Trophoblast cell (in vitro differentiated cells and primary cell): ENCODE data around the gene DNAJA2.

ENCODE experiments used
- DNase-seq, 2 donors: peaks; one replicate each; pipeline ENCODE4 v3.0.0-alpha.2; 2016
- H2AFZ ChIP-seq: 2 replicates; pipeline ENCODE4 v1.6.1; 2013; ENCODE audit warnings: low read length, moderate library complexity, mild to moderate bottlenecking; ENCODE audit not compliant: insufficient read depth, poor library complexity
- H2AK5ac ChIP-seq: 2 replicates; pipeline ENCODE4 v1.6.1; 2013; ENCODE audit warnings: mild to moderate bottlenecking, low read length
- H2BK120ac ChIP-seq: 2 replicates; pipeline ENCODE4 v1.6.1; 2013; ENCODE audit warnings: low read length, mild to moderate bottlenecking, moderate library complexity; ENCODE audit not compliant: insufficient read depth, poor library complexity
- H2BK12ac ChIP-seq: 2 replicates; pipeline ENCODE4 v1.6.1; 2013; ENCODE audit warnings: mild to moderate bottlenecking, low read length, moderate library complexity
- H2BK5ac ChIP-seq: 2 replicates; pipeline ENCODE4 v1.6.1; 2013; ENCODE audit warnings: low read length, low read depth, moderate library complexity, mild to moderate bottlenecking; ENCODE audit not compliant: poor library complexity
- H3K14ac ChIP-seq: 2 replicates; pipeline ENCODE4 v1.6.1; 2013; ENCODE audit warnings: mild to moderate bottlenecking, low read length
- H3K18ac ChIP-seq: 2 replicates; pipeline ENCODE4 v1.6.1; 2013; ENCODE audit warnings: mild to moderate bottlenecking, low read length
- H3K23ac ChIP-seq: 2 replicates; pipeline ENCODE4 v1.6.1; 2013; ENCODE audit warnings: low read length
- H3K27ac ChIP-seq: 2 replicates; pipeline ENCODE4 v1.5.1; 2013; ENCODE audit warnings: low read depth, mild to moderate bottlenecking, inconsistent platforms, low read length, moderate library complexity
- H3K27me3 ChIP-seq: 2 replicates; pipeline ENCODE4 v1.6.1; 2013; ENCODE audit warnings: inconsistent platforms, mild to moderate bottlenecking, low read length, moderate library complexity; ENCODE audit not compliant: insufficient read depth
- H3K36me3 ChIP-seq, 2 experiments: 1 replicate in 1 of 2; 2 replicates in 1 of 2; pipeline ENCODE4 v1.6.1; 2013; ENCODE audit warnings: low read length in 2 of 2, mild to moderate bottlenecking in 2 of 2, moderate library complexity in 1 of 2; ENCODE audit not compliant: insufficient read depth in 2 of 2, control insufficient read depth in 1 of 2
- H3K4ac ChIP-seq: 2 replicates; pipeline ENCODE4 v1.6.1; 2013; ENCODE audit warnings: low read depth, mild to moderate bottlenecking, low read length, moderate library complexity
- H3K4me1 ChIP-seq, 2 experiments: 1 replicate in 1 of 2; 2 replicates in 1 of 2; pipeline ENCODE4 v1.6.1; 2013; ENCODE audit warnings: low read length in 2 of 2, mild to moderate bottlenecking in 2 of 2, moderate library complexity in 1 of 2; ENCODE audit not compliant: insufficient read depth in 2 of 2, control insufficient read depth in 1 of 2
- H3K4me2 ChIP-seq: 2 replicates; pipeline ENCODE4 v1.6.1; 2013; ENCODE audit warnings: inconsistent platforms, mild to moderate bottlenecking, low read length, moderate library complexity
- H3K4me3 ChIP-seq: 2 replicates; pipeline ENCODE4 v1.5.1; 2013; ENCODE audit warnings: mild to moderate bottlenecking, low read depth, low read length, inconsistent platforms
- H3K79me1 ChIP-seq: one replicate; pipeline ENCODE4 v1.6.1; 2013; ENCODE audit warnings: low read length
- H3K79me2 ChIP-seq: 2 replicates; pipeline ENCODE4 v1.6.1; 2013; ENCODE audit warnings: low read length, mild to moderate bottlenecking; ENCODE audit not compliant: control insufficient read depth, insufficient read depth, poor library complexity
- H3K9ac ChIP-seq: 2 replicates; pipeline ENCODE4 v1.6.1; 2013; ENCODE audit warnings: mild to moderate bottlenecking, low read length
- H3K9me3 ChIP-seq: 2 replicates; pipeline ENCODE4 v1.6.1; 2013; ENCODE audit warnings: low read depth, mild to moderate bottlenecking, control low read depth, inconsistent platforms, low read length; ENCODE audit not compliant: insufficient read depth
- H4K12ac ChIP-seq: 2 replicates; pipeline ENCODE4 v1.6.1; 2013; ENCODE audit warnings: low read depth, mild to moderate bottlenecking, low read length, moderate library complexity
- H4K8ac ChIP-seq: 2 replicates; pipeline ENCODE4 v1.6.1; 2013; ENCODE audit warnings: low read depth, mild to moderate bottlenecking, low read length, moderate library complexity
- H4K91ac ChIP-seq: one replicate; pipeline ENCODE4 v1.6.1; 2013; ENCODE audit warnings: low read depth, mild to moderate bottlenecking, low read length, moderate library complexity
- WGBS: extraction: QIAGEN DNeasy Blood & Tissue Kit; methylation state at CpG from one replicate; pipeline ENCODE4 v1.1.7; 2013; ENCODE audit warnings: missing lambda C conversion rate; ENCODE audit not compliant: insufficient read length, insufficient coverage; ENCODE audit errors: extremely low coverage; 5-methylcytosine and 5-hydroxymethylcytosine counted together

The DNAJA2 gene

DNA sequence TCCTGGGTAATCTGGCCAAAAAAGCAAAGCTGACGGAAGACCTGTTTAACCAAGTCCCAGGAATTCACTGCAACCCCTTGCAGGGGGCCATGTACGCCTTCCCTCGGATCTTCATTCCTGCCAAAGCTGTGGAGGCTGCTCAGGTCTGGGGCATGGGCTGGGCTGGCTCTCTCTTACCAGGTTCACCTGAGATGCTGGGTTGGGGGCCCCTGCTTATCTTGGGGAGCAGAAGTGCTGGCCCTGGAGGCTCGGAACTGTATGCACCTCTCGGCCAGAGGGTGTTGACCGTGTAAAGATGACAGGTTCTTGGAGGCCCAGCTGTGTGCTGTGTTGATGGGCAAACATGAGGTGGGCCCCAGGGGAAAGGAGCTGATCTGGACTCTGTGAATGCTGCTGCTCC, 49.1 kb downstream of the DNAJA2 start:
- no peaks in the 10 kb centered on the region for H3K27me3 ChIP-seq
- H2BK120ac ChIP-seq = peak overlapping the region; percentile 13
- H3K4ac ChIP-seq = no peak overlapping the region
- H3K79me1 ChIP-seq = peaks cover 32% of the 10 kb centered on the region
- DNase-seq = no peak
- no peak overlapping the region for H3K27ac ChIP-seq
- peaks cover 49 to 51% of the 10 kb centered on the region in 2 experiments for H3K36me3 ChIP-seq
- H3K14ac ChIP-seq = no peak overlapping the region
- no peak overlapping the region for H3K9ac ChIP-seq
- H3K23ac ChIP-seq = no peak overlapping the region
- no CpG with 5 or more reads among the region's 6 CpGs for WGBS
- H2AFZ ChIP-seq = no peak overlapping the region
- H2BK12ac ChIP-seq = no peak overlapping the region
- H4K12ac ChIP-seq = no peak overlapping the region
- no peaks in the 10 kb centered on the region for H3K9me3 ChIP-seq
- no peak overlapping the region for H2AK5ac ChIP-seq
- H3K18ac ChIP-seq = peak overlapping the region; percentile 34
- no peak overlapping the region for H4K8ac ChIP-seq
- H3K4me2 ChIP-seq = no peak overlapping the region
- no peak overlapping the region for H2BK5ac ChIP-seq
- H3K4me1 ChIP-seq = peaks cover 47 to 67% of the 10 kb centered on the region in 2 experiments
- H3K79me2 ChIP-seq = peaks cover 5% of the 10 kb centered on the region
- peak overlapping the region; percentile 58 for H4K91ac ChIP-seq
- H3K4me3 ChIP-seq = no peak overlapping the region

- Histone ChIP-seq H3K79me2 (peaks cover 5% of the 10 kb centered on the region), H3K4ac (no peak overlapping the region), H3K4me1 (peaks cover 50 to 67% of the 10 kb centered on the region in 2 experiments), H3K36me3 (peaks cover 44 to 45% of the 10 kb centered on the region in 2 experiments), H2BK120ac (no peak overlapping the region), H4K8ac (peak overlapping the region; percentile 41), H3K4me2 (no peak overlapping the region), H3K27me3 (no peaks in the 10 kb centered on the region), H3K79me1 (peaks cover 32% of the 10 kb centered on the region), H3K27ac (peak overlapping the region; percentile 38), H2BK5ac (peak overlapping the region; percentile 15), H3K9ac (no peak overlapping the region), H2BK12ac (peak overlapping the region; percentile 55), H3K14ac (peak overlapping the region; percentile 36), H4K12ac (no peak overlapping the region), H2AK5ac (peak overlapping the region; percentile 73), H3K9me3 (no peaks in the 10 kb centered on the region), H2AFZ (no peak overlapping the region), H3K23ac (no peak overlapping the region), H3K4me3 (peak overlapping the region; percentile 54), H4K91ac (peak overlapping the region; percentile 46), H3K18ac (peak overlapping the region; percentile 67)
- DNase-seq = no peak
- no CpG with 5 or more reads among the region's 19 CpGs for WGBS
Measured at GRCh38 chr16:46923513-46924295, 49.8 kb downstream of the DNAJA2 start.

GRCh38 chr16:46922239-46922638, 51.2 kb downstream of the DNAJA2 start:
- Histone ChIP-seq H3K27ac (no peak overlapping the region), H4K12ac (no peak overlapping the region), H3K9me3 (no peaks in the 10 kb centered on the region), H2AK5ac (peak overlapping the region; percentile 16), H3K79me1 (peaks cover 34% of the 10 kb centered on the region), H3K9ac (no peak overlapping the region), H3K4me1 (peaks cover 56 to 66% of the 10 kb centered on the region in 2 experiments), H2BK12ac (peak overlapping the region; percentile 46), H3K4ac (peak overlapping the region; percentile 5), H4K91ac (peak overlapping the region; percentile 41), H3K36me3 (peaks cover 37 to 49% of the 10 kb centered on the region in 2 experiments), H3K27me3 (no peaks in the 10 kb centered on the region), H3K4me2 (no peak overlapping the region), H3K4me3 (no peak overlapping the region), H4K8ac (peak overlapping the region; percentile 8), H2BK120ac (peak overlapping the region; percentile 48), H3K79me2 (peaks cover 10% of the 10 kb centered on the region), H3K23ac (no peak overlapping the region), H3K14ac (no peak overlapping the region), H3K18ac (peak overlapping the region; percentile 34), H2AFZ (no peak overlapping the region), H2BK5ac (no peak overlapping the region)
- no CpG with 5 or more reads among the region's 10 CpGs for WGBS
- DNase-seq = no peak

- Histone ChIP-seq H3K4ac (peak overlapping the region; percentile 16), H2BK12ac (peak overlapping the region; percentile 39), H3K9ac (no peak overlapping the region), H2AFZ (no peak overlapping the region), H3K14ac (peak overlapping the region; percentile 60), H3K23ac (no peak overlapping the region), H3K36me3 (peaks cover 34 to 51% of the 10 kb centered on the region in 2 experiments), H3K79me2 (peaks cover 10% of the 10 kb centered on the region), H2BK120ac (peak overlapping the region; percentile 34), H3K79me1 (peaks cover 32% of the 10 kb centered on the region), H4K8ac (peak overlapping the region; percentile 10), H3K4me1 (peaks cover 50 to 59% of the 10 kb centered on the region in 2 experiments), H3K4me2 (no peak overlapping the region), H2AK5ac (peak overlapping the region; percentile 17), H4K91ac (peak overlapping the region; percentile 90), H2BK5ac (peak overlapping the region; percentile 32), H3K27ac (peak overlapping the region; percentile 87), H3K9me3 (peaks cover 3% of the 10 kb centered on the region), H3K4me3 (no peak overlapping the region), H3K27me3 (no peaks in the 10 kb centered on the region), H4K12ac (peak overlapping the region; percentile 23), H3K18ac (peak overlapping the region; percentile 13)
- peak in 1 of 2 donors; percentile 18 for DNase-seq
- no CpG with 5 or more reads among the region's 9 CpGs for WGBS
Measured at GRCh38 chr16:46920402-46921068, 52.9 kb downstream of the DNAJA2 start.
